Sigmoid colon (tissue), 4 donors: ENCODE measurements around the gene GALNT18.

Experiments used
- CTCF ChIP-seq, 4 experiments: fragments of 450-650 bp in 3 of 4; fragments of 200-600 bp in 1 of 4; IDR thresholded peaks; one replicate each; pipeline ENCODE4 v1.5.1; 2016 to 2019; ENCODE audit warnings: antibody characterized with exemption in 4 of 4, mild to moderate bottlenecking in 3 of 4, moderate library complexity in 2 of 4
- EP300 ChIP-seq, 4 donors: sonication (generic); formaldehyde crosslinking; IDR thresholded peaks; one replicate each; pipeline ENCODE4 v1.6.1; 2017; ENCODE audit warnings: antibody characterized with exemption in 4 of 4
- POLR2A ChIP-seq, 2 donors: fragments of 450-650 bp; IDR thresholded peaks; one replicate each; pipeline ENCODE4 v1.6.1; 2016; ENCODE audit warnings: antibody characterized with exemption in 2 of 2, mild to moderate bottlenecking in 2 of 2, moderate library complexity in 2 of 2
- POLR2AphosphoS5 ChIP-seq, 4 donors: sonication (generic); formaldehyde crosslinking; IDR thresholded peaks; one replicate each; pipeline ENCODE4 v1.6.1; 2017; ENCODE audit warnings: antibody characterized with exemption in 4 of 4

GRCh38 chr11:11356842-11357241 is 265.0 kb downstream of the GALNT18 start:
- TF ChIP-seq CTCF (IDR thresholded peaks at IDR 0.05) (no peak), POLR2A (IDR thresholded peaks at IDR 0.05) (no peak), EP300 (IDR thresholded peaks at IDR 0.05) (no peak), POLR2AphosphoS5 (IDR thresholded peaks at IDR 0.05) (no peak)
